Measurements from ENCODE around the gene PRDM16. TPM values are rescaled to one million over a fixed set of nuclear protein-coding genes. Genes with fewer than 3 reads are reported as not detected.

PRDM16 gene
- total RNA-seq, 1 donor from 2014 or later, result 0.43 TPM

GRCh38 chr1:3338725-3339070 is 269.7 kb downstream of the PRDM16 start:
- Histone ChIP-seq H3K9ac (ENCODE audit: low read length) (no peak overlapping the region), H3K27ac (ENCODE audit: low read depth, low read length) (no peak overlapping the region), H3K4me2 (ENCODE audit: low read length) (no peak overlapping the region), H4K20me1 (ENCODE audit: insufficient read depth, low read length) (peaks cover 13% of the 10 kb centered on the region), H3K4me1 (ENCODE audit: insufficient read depth, low read length) (no peaks in the 10 kb centered on the region), H3K27me3 (ENCODE audit: insufficient read depth, low read length) (no peaks in the 10 kb centered on the region), H3K9me3 (ENCODE audit: insufficient read depth, low read depth, low read length) (no peaks in the 10 kb centered on the region), H3K4me3 (ENCODE audit: insufficient read depth, low read depth, low read length) (no peak overlapping the region), H3K79me2 (ENCODE audit: insufficient read depth, low read length) (no peaks in the 10 kb centered on the region), H3K36me3 (ENCODE audit: insufficient read depth, low read length) (no peaks in the 10 kb centered on the region), H2AFZ (ENCODE audit: low read depth, low read length) (no peak overlapping the region)
- H3K27ac Mint-ChIP-seq (ENCODE audit: unreplicated experiment), result no peak overlapping the region
- TF ChIP-seq, protein P1, sequence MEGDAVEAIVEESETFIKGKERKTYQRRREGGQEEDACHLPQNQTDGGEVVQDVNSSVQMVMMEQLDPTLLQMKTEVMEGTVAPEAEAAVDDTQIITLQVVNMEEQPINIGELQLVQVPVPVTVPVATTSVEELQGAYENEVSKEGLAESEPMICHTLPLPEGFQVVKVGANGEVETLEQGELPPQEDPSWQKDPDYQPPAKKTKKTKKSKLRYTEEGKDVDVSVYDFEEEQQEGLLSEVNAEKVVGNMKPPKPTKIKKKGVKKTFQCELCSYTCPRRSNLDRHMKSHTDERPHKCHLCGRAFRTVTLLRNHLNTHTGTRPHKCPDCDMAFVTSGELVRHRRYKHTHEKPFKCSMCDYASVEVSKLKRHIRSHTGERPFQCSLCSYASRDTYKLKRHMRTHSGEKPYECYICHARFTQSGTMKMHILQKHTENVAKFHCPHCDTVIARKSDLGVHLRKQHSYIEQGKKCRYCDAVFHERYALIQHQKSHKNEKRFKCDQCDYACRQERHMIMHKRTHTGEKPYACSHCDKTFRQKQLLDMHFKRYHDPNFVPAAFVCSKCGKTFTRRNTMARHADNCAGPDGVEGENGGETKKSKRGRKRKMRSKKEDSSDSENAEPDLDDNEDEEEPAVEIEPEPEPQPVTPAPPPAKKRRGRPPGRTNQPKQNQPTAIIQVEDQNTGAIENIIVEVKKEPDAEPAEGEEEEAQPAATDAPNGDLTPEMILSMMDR (IDR thresholded peaks at IDR 0.05; ENCODE audit: insufficient read depth, low read depth, low read length), result no peak
- TF ChIP-seq EZH2 (IDR thresholded peaks at IDR 0.05; ENCODE audit: insufficient read depth, low read length), result no peak
- no peaks in the 10 kb centered on the region for H3K4me1 Mint-ChIP-seq (ENCODE audit: low read depth, unreplicated experiment)
- FAIRE-seq (no peak), DNase-seq (ENCODE audit: low read depth) (no peak)
- peaks cover 12% of the 10 kb centered on the region for H3K9me3 Mint-ChIP-seq (ENCODE audit: unreplicated experiment)
- peaks cover 30% of the 10 kb centered on the region for H3K27me3 Mint-ChIP-seq (ENCODE audit: low read depth, unreplicated experiment)
- H3K36me3 Mint-ChIP-seq (ENCODE audit: low read depth, unreplicated experiment), result peaks cover 2% of the 10 kb centered on the region
- no peak overlapping the region for H3K4me3 Mint-ChIP-seq (ENCODE audit: unreplicated experiment)

GRCh38 chr1:3339856-3340255 is 270.9 kb downstream of the PRDM16 start:
- peaks cover 2% of the 10 kb centered on the region for H3K36me3 Mint-ChIP-seq (ENCODE audit: low read depth, unreplicated experiment)
- H3K4me3 Mint-ChIP-seq (ENCODE audit: unreplicated experiment), result no peak overlapping the region
- H3K27me3 Mint-ChIP-seq (ENCODE audit: low read depth, unreplicated experiment), result peaks cover 27% of the 10 kb centered on the region
- no peaks in the 10 kb centered on the region for H3K27me3 ChIP-seq (ENCODE audit: insufficient read depth, low read length)
- TF ChIP-seq EZH2 (IDR thresholded peaks at IDR 0.05; ENCODE audit: insufficient read depth, low read length), result no peak
- no peak overlapping the region for H3K9ac ChIP-seq (ENCODE audit: low read length)
- no peaks in the 10 kb centered on the region for H3K36me3 ChIP-seq (ENCODE audit: insufficient read depth, low read length)
- H2AFZ ChIP-seq (ENCODE audit: low read depth, low read length), result no peak overlapping the region
- H3K27ac ChIP-seq (ENCODE audit: low read depth, low read length), result no peak overlapping the region
- H3K4me2 ChIP-seq (ENCODE audit: low read length), result no peak overlapping the region
- DNase-seq (ENCODE audit: low read depth) (no peak), FAIRE-seq (no peak)
- H3K9me3 Mint-ChIP-seq (ENCODE audit: unreplicated experiment), result peaks cover 18% of the 10 kb centered on the region
- peaks cover 16% of the 10 kb centered on the region for H4K20me1 ChIP-seq (ENCODE audit: insufficient read depth, low read length)
- H3K4me3 ChIP-seq (ENCODE audit: insufficient read depth, low read depth, low read length), result no peak overlapping the region
- H3K9me3 ChIP-seq (ENCODE audit: insufficient read depth, low read depth, low read length), result no peaks in the 10 kb centered on the region
- H3K27ac Mint-ChIP-seq (ENCODE audit: unreplicated experiment), result no peak overlapping the region
- no peaks in the 10 kb centered on the region for H3K79me2 ChIP-seq (ENCODE audit: insufficient read depth, low read length)
- H3K4me1 ChIP-seq (ENCODE audit: insufficient read depth, low read length), result no peaks in the 10 kb centered on the region
- no peaks in the 10 kb centered on the region for H3K4me1 Mint-ChIP-seq (ENCODE audit: low read depth, unreplicated experiment)

- no peak for DNase-seq (ENCODE audit: low read depth)
Measured at GRCh38 chr1:3340548-3341235, 271.7 kb downstream of the PRDM16 start.

More at GRCh38 chr1:3340548-3341235, 271.7 kb downstream of the PRDM16 start:
- Mint-ChIP-seq H3K36me3 (ENCODE audit: low read depth, unreplicated experiment) (peaks cover 2% of the 10 kb centered on the region), H3K9me3 (ENCODE audit: unreplicated experiment) (peaks cover 18% of the 10 kb centered on the region), H3K4me3 (ENCODE audit: unreplicated experiment) (no peak overlapping the region), H3K27ac (ENCODE audit: unreplicated experiment) (no peak overlapping the region), H3K27me3 (ENCODE audit: low read depth, unreplicated experiment) (peaks cover 27% of the 10 kb centered on the region), H3K4me1 (ENCODE audit: low read depth, unreplicated experiment) (no peaks in the 10 kb centered on the region)
- Histone ChIP-seq H3K36me3 (ENCODE audit: insufficient read depth, low read length) (no peaks in the 10 kb centered on the region), H3K9ac (ENCODE audit: low read length) (no peak overlapping the region), H3K27me3 (ENCODE audit: insufficient read depth, low read length) (no peaks in the 10 kb centered on the region), H3K4me1 (ENCODE audit: insufficient read depth, low read length) (no peaks in the 10 kb centered on the region), H3K79me2 (ENCODE audit: insufficient read depth, low read length) (no peaks in the 10 kb centered on the region), H3K27ac (ENCODE audit: low read depth, low read length) (no peak overlapping the region), H3K4me2 (ENCODE audit: low read length) (no peak overlapping the region), H4K20me1 (ENCODE audit: insufficient read depth, low read length) (peaks cover 17% of the 10 kb centered on the region), H2AFZ (ENCODE audit: low read depth, low read length) (no peak overlapping the region), H3K4me3 (ENCODE audit: insufficient read depth, low read depth, low read length) (no peak overlapping the region), H3K9me3 (ENCODE audit: insufficient read depth, low read depth, low read length) (no peaks in the 10 kb centered on the region)
- TF ChIP-seq, protein P1 (IDR thresholded peaks at IDR 0.05; ENCODE audit: insufficient read depth, low read depth, low read length), result no peak
- TF ChIP-seq EZH2 (IDR thresholded peaks at IDR 0.05; ENCODE audit: insufficient read depth, low read length), result no peak
- no peak for FAIRE-seq

All from astrocyte (in vitro differentiated cells and primary cell).